DND-41 (cell line): ENCODE results near the gene NR0B1.

Experiments used
- CTCF ChIP-seq: IDR thresholded peaks from 2 replicates; pipeline ENCODE4 v1.5.1; 2012; ENCODE audit warnings: borderline replicate concordance, low read length, moderate library complexity, mild to moderate bottlenecking; ENCODE audit not compliant: poor library complexity, severe bottlenecking; ENCODE audit errors: extremely low read depth
- EZH2 ChIP-seq: IDR thresholded peaks from 3 replicates; pipeline ENCODE4 v1.6.1; 2012; ENCODE audit warnings: borderline replicate concordance, low read depth, mild to moderate bottlenecking, moderate library complexity, low read length, inconsistent platforms; ENCODE audit not compliant: severe bottlenecking

DNA sequence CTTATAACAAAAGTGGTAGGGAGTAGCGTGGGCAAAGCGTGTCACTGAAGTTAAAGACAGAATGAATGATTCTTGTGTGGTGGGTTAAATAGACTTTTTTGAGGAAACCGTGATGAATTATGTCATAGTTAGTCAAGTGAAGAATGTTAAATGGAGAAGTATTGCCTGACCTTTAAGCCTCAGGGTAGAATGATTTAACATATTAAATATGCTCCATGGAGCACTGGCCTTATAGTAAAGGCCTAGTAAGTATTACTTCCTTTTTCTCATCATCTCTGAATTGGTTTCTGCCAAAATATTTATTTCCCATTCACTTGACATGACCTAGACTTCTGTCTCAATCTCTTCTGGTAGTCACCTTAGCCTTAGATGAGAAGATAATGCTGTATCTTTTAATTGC is 38.6 kb downstream of the NR0B1 start:
- TF ChIP-seq CTCF (no peak), EZH2 (no peak)
